OCI-LY7 (cell line): ENCODE data around the gene CDKN1C. TPM values are rescaled to one million over a fixed set of nuclear protein-coding genes. Genes with fewer than 3 reads are reported as not detected.

ENCODE experiments used
- BruUV-seq: library from RNA; stranded (reverse); fragments of 400-500 nt; replicated peaks from 2 replicates; lab custom pipeline; 2021; lab: Mats Ljungman, UMichigan
- CTCF ChIA-PET: fragments of 300-600 bp; sonication (Branson Sonifier 250); formaldehyde crosslinking; loops from one replicate; lab custom pipeline; 2022; ENCODE audit warnings: antibody characterized with exemption; ENCODE audit not compliant: unreplicated experiment; lab: Charles Lee
- POLR2A ChIA-PET: fragments of 300-600 bp; sonication (Branson Sonifier 250); formaldehyde crosslinking; loops from one replicate; lab custom pipeline; 2022; ENCODE audit warnings: antibody characterized with exemption; lab: Charles Lee
- DNase-seq: peaks from one replicate; pipeline ENCODE4 v3.0.0-alpha.2; 2015; ENCODE audit warnings: low spot score
- H2AFZ ChIP-seq: fragments of 200-600 bp; sonication (generic), shearing (Covaris generic); 2 replicates; pipeline ENCODE4 v1.6.1; 2014; ENCODE audit warnings: mild to moderate bottlenecking, antibody characterized with exemption, low read length, moderate library complexity
- H3K27ac ChIP-seq: fragments of 200-600 bp; sonication (generic); 2 replicates; pipeline ENCODE4 v1.5.1; 2014; ENCODE audit warnings: mixed run types, low read depth, mild to moderate bottlenecking, moderate library complexity, low read length, inconsistent platforms; ENCODE audit not compliant: poor library complexity, severe bottlenecking
- H3K36me3 ChIP-seq: fragments of 200-600 bp; sonication (generic); 2 replicates; pipeline ENCODE4 v1.6.1; 2014; ENCODE audit warnings: mild to moderate bottlenecking, antibody characterized with exemption, low read length, moderate library complexity, mixed read lengths; ENCODE audit not compliant: insufficient read depth
- H3K4me1 ChIP-seq: fragments of 200-600 bp; sonication (generic); 2 replicates; pipeline ENCODE4 v1.5.1; 2014; ENCODE audit warnings: mild to moderate bottlenecking, low read length; ENCODE audit not compliant: insufficient read depth, poor library complexity, severe bottlenecking
- H3K4me2 ChIP-seq: fragments of 200-600 bp; sonication (generic); 2 replicates; pipeline ENCODE4 v1.6.1; 2014; ENCODE audit warnings: mild to moderate bottlenecking, low read length
- H3K4me3 ChIP-seq: fragments of 200-600 bp; sonication (generic); 2 replicates; pipeline ENCODE4 v1.5.1; 2014; ENCODE audit warnings: mild to moderate bottlenecking, low read depth, low read length; ENCODE audit not compliant: poor library complexity, severe bottlenecking
- H3K79me2 ChIP-seq: fragments of 200-600 bp; sonication (generic); 2 replicates; pipeline ENCODE4 v1.6.1; 2016; ENCODE audit warnings: low read depth, mild to moderate bottlenecking, low read length, moderate library complexity, mixed read lengths; ENCODE audit not compliant: insufficient read depth
- H3K9me2 ChIP-seq: fragments of 200-600 bp; sonication (generic); 2 replicates; pipeline ENCODE4 v1.6.1; 2016; ENCODE audit warnings: mild to moderate bottlenecking, low read length, mixed read lengths; ENCODE audit not compliant: insufficient read depth
- H3K9me3 ChIP-seq: fragments of 200-600 bp; sonication (generic); 2 replicates; pipeline ENCODE4 v1.6.1; 2014; ENCODE audit warnings: mild to moderate bottlenecking, mixed run types, low read length, mixed read lengths
- H4K20me1 ChIP-seq: fragments of 200-600 bp; sonication (generic); 2 replicates; pipeline ENCODE4 v1.6.1; 2014; ENCODE audit warnings: mild to moderate bottlenecking, antibody characterized with exemption, low read length, moderate library complexity, mixed read lengths; ENCODE audit not compliant: insufficient read depth
- CTCF ChIP-seq: fragments of 200-600 bp; sonication (generic); conservative IDR thresholded peaks from 2 replicates; pipeline ENCODE4 v1.5.1; 2014; ENCODE audit warnings: mild to moderate bottlenecking, antibody characterized with exemption, low read length, moderate library complexity, mixed read lengths
- EZH2phosphoT487 ChIP-seq: fragments of 200-600 bp; sonication (generic); IDR thresholded peaks from 2 replicates; pipeline ENCODE4 v1.6.1; 2018; ENCODE audit warnings: low read depth, borderline replicate concordance, mild to moderate bottlenecking, mixed run types, antibody characterized with exemption, low read length, moderate library complexity, mixed read lengths
- intact Hi-C: fragments of 100-400 bp; cut with micrococcal nuclease; formaldehyde crosslinking; loops from one replicate; pipeline ENCODE4 v1.10.0; 2022; ENCODE audit not compliant: unreplicated experiment
- total RNA-seq, 2 experiments: library from RNA; depleted of rRNA in 1 of 2; stranded (reverse); fragments of >200 nt in 1 of 2; shearing (Covaris generic) in 1 of 2; gene quantifications; 2 replicates each; pipeline ENCODE4 v1.2.3, GENCODE V29; 2014 to 2022

CDKN1C gene
- total RNA-seq, 2 experiments from 2014 or later: 0.13 to 0.55 TPM

DNA sequence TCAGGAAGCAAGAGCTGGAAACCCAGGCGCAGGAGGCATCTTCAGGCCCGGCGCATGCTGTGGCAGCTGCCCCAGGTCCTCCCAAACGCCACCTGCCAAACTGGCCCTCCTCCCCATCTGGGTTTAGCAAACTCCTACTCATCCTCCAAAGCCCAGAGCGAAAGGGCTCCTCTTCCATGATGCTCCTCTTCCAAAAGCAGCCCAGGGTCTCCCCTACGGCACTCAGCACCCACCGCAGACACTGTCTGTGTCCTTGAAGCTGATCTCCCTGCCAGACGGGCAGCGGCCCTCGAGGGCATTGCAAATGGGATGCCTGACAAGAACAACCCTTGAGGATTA, 25.9 kb downstream of the CDKN1C start:
- no peak overlapping the region for H3K4me2 ChIP-seq
- H3K4me3 ChIP-seq: no peak overlapping the region
- no peaks in the 10 kb centered on the region for H4K20me1 ChIP-seq
- POLR2A ChIA-PET: no interaction called here
- intact Hi-C loops: no loop called here
- no TSS peak for BruUV-seq
- no peak overlapping the region for H2AFZ ChIP-seq
- CTCF ChIA-PET: no interaction called here
- H3K9me3 ChIP-seq: no peaks in the 10 kb centered on the region
- H3K27ac ChIP-seq: no peak overlapping the region
- H3K36me3 ChIP-seq: no peaks in the 10 kb centered on the region
- DNase-seq: no peak
- H3K79me2 ChIP-seq: no peaks in the 10 kb centered on the region
- H3K4me1 ChIP-seq: no peaks in the 10 kb centered on the region
- no peaks in the 10 kb centered on the region for H3K9me2 ChIP-seq
- TF ChIP-seq CTCF (no peak), EZH2phosphoT487 (no peak)

DNA sequence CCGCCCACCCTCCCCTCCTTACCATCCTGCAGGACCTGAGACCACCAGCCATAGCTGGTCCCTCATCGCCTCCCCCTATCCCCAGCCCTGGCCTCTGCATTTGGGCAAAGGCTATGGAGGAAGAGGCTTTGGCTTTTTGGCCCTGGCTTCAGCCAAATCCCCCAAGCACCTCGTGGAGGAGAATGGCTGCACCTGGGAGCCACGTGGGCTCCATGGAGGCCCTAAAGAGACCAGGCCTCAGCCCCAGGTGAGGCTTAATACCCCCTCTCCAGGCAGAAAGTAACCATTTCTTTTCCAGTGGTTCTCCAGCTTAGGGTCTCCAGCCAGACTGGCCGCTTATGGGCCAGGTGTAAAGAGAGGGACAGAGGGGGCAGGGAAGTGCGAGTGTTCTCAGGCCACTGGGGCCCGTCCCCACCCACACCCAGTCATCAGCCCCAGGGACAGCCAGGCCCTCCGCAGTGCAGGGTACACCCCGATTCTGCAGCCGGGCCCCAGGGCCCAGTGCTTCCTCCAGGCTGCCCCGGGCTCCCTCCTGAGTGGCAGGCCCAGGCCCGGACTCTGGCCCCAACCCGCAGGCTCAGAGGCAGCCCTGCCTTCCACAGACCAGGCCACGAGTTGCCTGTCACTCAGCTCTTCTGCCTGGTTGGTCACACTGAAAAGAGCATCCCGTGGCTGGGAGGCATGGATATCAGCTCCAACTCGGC, 26.4 kb downstream of the CDKN1C start:
- H3K4me2 ChIP-seq: no peak overlapping the region
- H3K36me3 ChIP-seq: no peaks in the 10 kb centered on the region
- H4K20me1 ChIP-seq: no peaks in the 10 kb centered on the region
- H3K9me2 ChIP-seq: no peaks in the 10 kb centered on the region
- no peak overlapping the region for H2AFZ ChIP-seq
- ChIA-PET CTCF (no interaction called here), POLR2A (no interaction called here)
- no peak overlapping the region for H3K27ac ChIP-seq
- no peaks in the 10 kb centered on the region for H3K79me2 ChIP-seq
- TF ChIP-seq EZH2phosphoT487: no peak
- no peak for TF ChIP-seq CTCF
- H3K4me1 ChIP-seq: no peaks in the 10 kb centered on the region
- no peaks in the 10 kb centered on the region for H3K9me3 ChIP-seq
- no peak overlapping the region for H3K4me3 ChIP-seq
- intact Hi-C loops: no loop called here
- no TSS peak for BruUV-seq
- DNase-seq: no peak

DNA sequence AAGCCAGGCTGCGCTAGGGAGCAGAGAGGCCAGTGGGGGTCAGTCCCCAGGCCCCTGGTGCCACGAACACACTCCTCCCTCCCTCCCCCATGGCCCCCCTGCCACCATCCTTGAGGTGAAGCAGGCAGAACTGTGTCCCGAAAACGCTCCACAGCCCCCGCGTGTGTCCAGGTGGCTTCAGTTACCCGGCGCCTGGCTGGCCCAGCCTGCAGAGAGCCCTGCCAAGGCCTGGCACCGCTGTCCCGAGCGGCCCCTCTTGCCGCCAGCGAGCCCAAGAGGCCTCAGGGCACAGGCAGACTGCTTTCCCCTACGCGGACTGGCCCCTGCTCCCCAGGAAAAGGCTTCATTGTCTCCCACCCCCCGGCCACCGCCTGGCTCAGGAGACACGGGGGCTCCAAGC, 27.7 kb downstream of the CDKN1C start:
- ChIA-PET POLR2A (no interaction called here), CTCF (no interaction called here)

More for the DNA sequence above, 27.7 kb downstream of the CDKN1C start:
- no peak overlapping the region for H2AFZ ChIP-seq
- no peaks in the 10 kb centered on the region for H3K79me2 ChIP-seq
- no peak overlapping the region for H3K27ac ChIP-seq
- no peaks in the 10 kb centered on the region for H3K4me1 ChIP-seq
- TF ChIP-seq EZH2phosphoT487 (no peak), CTCF (no peak)
- no peak overlapping the region for H3K4me3 ChIP-seq
- no TSS peak for BruUV-seq
- no peaks in the 10 kb centered on the region for H3K36me3 ChIP-seq
- no peaks in the 10 kb centered on the region for H3K9me2 ChIP-seq
- no peaks in the 10 kb centered on the region for H3K9me3 ChIP-seq
- no peak overlapping the region for H3K4me2 ChIP-seq
- no peak for DNase-seq
- H4K20me1 ChIP-seq: no peaks in the 10 kb centered on the region
- intact Hi-C loops: no loop called here
